Measurements from ENCODE around the gene PURA.

GRCh38 chr5:140118302-140118936 lies 4.5 kb downstream of the PURA start:
- peak; percentile 29; the same call in 1 of the 2 replicates for TF ChIP-seq CTCF (conservative IDR thresholded peaks at IDR 0.05; ENCODE audit: low read depth, low read length)
- no peak for TF ChIP-seq EZH2 (IDR thresholded peaks at IDR 0.05; ENCODE audit: borderline replicate concordance, low read depth, low read length, poor library complexity, severe bottlenecking)

Data from A673 (cell line).